ENCODE measurements around the gene TMTC4.

DNA sequence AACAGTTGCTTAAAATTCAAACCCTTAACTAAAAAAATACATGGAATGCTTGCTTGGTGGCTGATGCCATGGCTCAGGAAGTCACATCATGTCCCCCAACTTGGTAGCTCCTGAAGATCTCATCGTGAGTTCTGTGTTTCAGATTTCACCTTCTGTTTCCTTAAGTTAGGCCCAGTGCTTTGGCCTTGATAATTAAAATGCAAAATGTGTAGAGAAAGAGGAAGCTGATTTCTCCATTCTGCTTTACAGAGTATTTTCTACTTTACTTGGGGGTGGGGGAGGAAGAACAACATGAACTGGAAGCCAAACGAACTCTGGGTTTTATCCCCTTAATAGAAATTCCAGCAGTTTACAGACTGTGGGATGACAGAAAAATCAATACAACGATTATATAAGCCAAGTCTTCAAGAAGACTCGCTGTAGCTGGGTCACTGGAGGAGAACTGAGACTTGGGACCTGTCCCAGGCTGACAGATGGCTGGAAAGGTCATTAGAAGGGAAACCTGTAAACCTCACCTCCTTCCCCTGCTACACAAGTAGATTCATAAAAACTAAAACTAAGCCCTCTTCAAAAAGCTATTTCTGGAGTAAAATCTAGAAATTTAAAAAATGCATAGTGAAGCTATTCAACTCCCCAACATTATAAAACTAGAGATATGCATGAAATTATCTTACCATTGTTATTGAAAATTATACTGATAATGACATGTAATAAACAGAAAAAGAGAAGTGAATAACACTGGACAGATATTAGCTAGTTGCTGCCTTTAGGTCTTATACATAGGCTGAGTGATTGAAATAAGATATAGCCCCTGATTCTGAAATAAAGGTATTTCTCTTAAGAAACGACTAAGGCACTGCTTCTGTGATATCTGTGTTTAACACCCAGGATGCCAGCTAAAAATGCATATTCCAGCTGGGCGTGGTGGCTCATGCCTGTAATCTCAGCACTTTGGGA is 63.9 kb downstream of the TMTC4 start:
- TF ChIP-seq, protein P1, sequence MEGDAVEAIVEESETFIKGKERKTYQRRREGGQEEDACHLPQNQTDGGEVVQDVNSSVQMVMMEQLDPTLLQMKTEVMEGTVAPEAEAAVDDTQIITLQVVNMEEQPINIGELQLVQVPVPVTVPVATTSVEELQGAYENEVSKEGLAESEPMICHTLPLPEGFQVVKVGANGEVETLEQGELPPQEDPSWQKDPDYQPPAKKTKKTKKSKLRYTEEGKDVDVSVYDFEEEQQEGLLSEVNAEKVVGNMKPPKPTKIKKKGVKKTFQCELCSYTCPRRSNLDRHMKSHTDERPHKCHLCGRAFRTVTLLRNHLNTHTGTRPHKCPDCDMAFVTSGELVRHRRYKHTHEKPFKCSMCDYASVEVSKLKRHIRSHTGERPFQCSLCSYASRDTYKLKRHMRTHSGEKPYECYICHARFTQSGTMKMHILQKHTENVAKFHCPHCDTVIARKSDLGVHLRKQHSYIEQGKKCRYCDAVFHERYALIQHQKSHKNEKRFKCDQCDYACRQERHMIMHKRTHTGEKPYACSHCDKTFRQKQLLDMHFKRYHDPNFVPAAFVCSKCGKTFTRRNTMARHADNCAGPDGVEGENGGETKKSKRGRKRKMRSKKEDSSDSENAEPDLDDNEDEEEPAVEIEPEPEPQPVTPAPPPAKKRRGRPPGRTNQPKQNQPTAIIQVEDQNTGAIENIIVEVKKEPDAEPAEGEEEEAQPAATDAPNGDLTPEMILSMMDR (IDR thresholded peaks at IDR 0.05): no peak
- TF ChIP-seq POLR2A (IDR thresholded peaks at IDR 0.05): no peak
- TF ChIP-seq POLR2AphosphoS5 (IDR thresholded peaks at IDR 0.05): no peak

All from breast epithelium (tissue), 3 donors.